ENCODE results near the gene TTYH3.

TTYH3 gene

DNA sequence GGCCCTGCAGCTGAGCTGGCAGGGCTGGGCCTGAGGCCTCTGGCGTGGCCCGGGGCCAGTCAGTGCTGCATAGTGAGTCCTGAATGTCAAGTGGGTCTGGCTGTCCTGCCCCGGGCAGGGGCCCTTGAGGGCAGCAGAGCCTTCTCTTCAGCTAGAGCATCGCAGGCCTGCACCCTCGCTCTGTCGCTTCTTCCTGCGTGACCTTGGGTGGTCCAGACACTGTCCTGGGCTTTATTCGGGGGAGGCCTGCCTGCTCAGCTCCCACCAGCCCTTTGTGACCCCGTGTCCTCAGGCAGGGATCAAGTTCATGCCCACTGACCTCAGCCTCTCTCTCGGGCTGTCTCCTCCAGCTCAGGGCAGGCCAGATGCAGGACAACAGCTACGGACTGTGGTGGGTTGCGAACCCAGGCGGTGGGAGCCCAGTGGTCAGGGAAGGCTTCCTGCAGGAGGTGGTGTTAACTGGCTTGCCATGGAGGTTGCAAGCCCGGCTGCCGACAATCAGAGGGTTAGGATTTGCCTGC is 3.4 kb downstream of the TTYH3 start:
- DNase-seq (ENCODE audit: low read depth, low spot score), result no peak

DNA sequence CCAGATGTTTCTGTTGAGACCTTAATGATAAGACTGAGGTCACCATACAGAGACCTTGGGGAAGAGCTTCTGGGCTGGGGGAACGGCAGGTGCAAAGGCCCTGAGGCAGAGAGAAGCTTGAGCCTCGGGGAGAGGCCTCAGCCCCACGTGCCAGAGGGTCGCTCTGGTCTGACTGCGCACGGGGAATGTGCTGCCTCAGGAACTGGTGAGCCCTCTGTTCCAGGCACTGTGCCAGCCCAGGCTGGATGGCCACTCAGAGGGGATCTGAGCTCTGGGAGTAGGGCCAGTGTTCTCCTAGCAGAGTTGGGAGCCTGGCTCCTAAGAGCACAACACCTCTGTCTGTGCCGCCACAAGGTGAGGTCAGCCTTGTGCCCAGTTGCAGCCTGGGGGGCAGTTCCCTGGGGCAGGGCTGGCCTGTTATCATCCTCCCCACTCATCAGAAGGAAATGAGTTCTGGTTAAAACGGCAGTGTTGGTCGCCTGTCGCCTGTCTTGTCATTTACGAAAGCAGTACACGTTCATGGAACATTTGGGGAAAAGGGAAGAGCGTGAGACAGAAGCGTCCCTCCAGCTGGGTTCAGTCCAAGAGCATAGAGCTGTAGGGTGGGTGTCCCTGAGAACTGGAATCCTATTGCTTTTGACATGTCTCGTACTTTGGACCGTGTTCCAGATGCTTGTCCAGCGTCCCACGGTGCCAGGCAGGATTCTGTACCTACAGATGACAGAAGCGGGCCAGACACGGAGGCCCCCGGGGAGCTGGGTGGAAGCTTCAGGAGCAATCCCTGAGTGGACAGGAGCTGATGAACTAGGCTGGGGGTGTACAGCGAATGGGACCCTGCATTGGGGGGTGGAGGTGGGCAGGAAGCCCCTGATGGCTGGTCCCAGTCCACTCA is 4.3 kb downstream of the TTYH3 start:
- no peak for DNase-seq (ENCODE audit: low read depth, low spot score)

DNA sequence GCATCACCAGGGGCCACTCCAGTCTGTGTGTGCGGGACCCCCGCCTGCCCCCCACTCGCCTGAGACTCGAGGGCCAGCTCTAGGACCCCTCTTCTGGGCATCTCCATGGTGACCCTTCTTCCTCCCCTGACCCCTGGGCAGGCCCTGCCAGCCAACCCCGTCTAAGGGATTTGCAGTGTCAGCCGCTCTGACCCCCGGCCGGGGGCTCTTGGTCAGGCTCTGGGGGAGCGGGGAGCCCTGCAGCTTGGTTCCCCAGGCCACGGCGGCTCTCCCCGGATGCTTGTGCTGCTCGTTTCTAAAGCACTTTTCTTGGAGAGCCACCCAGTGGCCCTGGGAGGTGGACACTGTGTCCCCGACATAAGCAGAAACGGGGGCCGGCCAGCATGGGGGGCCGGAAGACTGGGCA is 5.3 kb downstream of the TTYH3 start:
- no peak for DNase-seq (ENCODE audit: low read depth, low spot score)

DNA sequence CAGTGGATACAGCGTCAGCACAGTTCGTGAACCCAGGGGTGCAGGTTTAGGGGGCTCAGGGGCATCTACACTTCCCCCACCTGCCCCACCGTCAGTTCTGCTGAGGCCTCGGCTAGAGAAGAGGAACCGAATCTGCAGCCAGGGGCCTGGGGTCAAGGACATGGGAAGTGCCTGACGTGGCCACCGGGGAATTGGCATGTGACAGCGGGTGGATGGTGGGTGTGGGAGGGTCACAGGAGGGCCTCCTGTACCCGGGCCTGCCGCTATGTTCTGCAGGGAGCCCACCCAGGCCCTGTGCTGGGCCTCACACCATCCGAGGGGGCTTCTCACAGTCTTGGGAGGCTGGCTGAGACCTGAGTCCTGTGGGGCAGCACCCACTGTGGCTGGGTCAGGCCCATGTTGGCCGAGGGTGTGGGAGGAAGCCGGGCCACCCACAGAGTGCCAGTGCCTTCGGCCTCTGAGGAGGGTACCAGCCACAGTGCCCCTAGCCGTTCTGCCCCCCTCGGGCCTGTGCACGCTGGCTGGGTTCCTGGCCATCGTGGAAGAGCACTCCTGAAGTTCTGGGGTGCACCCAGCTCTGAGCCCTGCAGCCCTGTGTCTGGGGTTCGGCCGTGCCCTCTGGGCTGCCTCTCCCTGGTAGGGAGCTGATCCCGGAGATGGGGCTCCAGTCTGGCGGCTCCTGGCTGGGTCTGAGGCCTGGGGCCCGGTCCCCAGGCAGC is 5.9 kb downstream of the TTYH3 start:
- no peak for DNase-seq (ENCODE audit: low read depth, low spot score)

DNA sequence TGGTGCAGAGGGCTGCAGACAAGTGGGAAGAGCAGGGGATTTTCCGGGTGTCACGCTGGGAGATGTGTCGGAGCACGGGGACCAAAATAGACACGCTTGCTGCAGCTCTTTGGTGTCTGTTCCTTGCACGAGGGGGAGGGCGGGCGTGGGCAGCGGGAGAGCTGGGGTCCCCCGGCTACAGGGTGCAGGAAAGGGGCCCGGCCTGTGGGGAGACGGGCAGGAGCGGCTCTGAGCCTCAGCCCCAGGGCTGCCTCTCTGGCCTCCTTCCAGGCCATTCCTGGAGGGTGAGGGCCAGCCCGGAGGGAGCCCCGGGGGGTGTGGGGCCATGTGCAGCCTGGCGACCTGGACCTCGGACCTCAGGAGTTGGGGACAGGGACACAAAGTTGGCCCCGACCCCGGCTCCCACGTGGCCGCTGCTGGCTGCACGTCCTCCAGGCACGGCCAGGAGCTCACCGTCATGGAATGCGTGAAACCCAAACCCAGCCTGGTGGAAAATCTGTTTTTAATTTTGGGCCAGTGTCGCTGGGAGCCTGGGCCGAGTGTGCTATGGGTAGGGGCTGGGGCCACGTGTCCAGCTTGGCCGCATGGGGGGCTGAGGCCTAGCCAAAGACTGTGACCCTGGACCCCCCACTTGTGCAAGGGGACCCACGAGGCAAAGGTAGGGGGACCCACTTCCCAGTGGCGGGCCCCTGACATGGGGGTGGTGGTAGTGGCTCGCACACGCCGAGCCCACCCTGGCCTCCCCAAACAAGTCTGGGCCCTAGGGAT is 6.6 kb downstream of the TTYH3 start:
- no peak for DNase-seq (ENCODE audit: low read depth, low spot score)

DNA sequence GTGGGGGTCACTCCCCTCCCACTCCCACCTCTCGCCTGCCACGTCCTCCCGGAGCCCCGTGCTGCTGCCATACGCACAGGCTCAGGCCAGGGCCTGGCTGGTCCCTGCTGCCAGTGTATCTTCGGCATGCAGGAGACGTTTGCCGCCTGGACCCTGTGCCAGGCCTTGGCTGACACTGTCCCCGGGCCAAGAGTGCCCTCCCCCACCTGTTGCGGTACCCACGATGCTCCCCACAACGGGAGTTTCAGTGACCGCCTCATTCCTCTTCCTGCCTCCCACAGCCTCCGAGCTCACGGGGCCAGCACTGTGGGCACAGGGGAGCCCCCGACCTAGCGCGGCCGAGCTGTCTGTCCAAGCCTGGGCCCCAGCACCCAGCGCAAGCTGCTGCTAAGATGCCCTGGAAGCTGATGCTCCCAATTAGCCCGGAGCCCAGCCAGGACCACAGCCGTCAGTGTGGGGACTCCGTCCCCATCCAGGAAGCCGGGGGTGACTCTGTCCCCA is 7.4 kb downstream of the TTYH3 start:
- no peak for DNase-seq (ENCODE audit: low read depth, low spot score)

DNA sequence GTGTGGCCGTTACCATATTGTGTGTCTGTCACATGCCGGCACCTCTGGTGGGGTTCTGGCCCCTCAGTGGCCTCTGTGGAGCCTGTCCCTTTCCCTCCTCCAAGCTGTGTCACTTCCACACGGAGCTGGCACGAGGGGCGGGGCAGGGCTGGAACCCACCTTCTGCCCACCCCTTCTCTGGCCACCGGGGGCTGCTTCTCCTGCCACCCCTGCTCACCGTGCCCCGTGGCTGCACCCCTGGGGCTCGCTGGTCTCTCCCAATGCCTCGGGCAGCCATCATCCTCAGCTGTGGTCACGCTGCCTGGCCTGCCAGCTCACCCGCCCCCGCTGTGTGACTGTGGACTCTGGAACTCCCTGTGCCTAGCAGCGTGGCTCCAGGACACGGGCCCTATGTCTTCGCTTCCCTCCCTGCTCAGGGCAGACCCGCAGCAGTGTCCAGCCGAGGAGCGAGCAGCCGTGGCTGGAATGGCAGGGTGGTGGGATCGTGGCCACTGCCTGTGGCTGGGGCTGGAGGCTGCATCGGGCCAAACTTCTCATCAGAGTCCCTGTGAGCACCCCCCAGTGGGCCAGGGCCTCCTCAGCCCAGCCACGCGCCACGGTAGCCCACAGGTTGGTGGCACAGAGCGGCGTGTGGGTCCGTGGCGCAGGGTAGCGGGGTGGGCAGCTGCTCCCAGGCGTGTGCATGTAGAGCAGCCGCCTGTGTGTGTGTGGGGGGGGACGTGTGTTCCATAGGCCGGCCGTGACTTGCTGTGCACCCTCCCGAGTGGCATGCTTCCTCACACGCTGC is 8.1 kb downstream of the TTYH3 start:
- no peak for DNase-seq (ENCODE audit: low read depth, low spot score)

DNA sequence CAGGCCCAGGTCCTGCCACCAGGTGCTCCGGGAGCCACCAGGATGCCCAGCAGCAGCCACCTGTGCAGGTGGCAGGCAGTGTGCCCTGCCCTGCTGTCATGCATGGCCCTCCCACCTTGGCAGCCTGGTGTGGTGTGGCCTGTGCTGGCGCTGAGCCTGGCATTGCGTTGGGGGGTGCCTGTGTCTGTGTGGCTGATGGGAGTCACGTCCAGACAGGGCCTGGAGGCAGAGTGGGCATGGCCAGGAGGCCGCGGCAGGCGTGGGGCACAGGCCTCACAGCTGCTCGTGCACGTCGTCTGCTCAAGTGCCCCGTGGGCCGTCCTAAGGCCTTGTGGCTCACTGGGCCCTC is 8.7 kb downstream of the TTYH3 start:
- DNase-seq (ENCODE audit: low read depth, low spot score), result no peak

DNA sequence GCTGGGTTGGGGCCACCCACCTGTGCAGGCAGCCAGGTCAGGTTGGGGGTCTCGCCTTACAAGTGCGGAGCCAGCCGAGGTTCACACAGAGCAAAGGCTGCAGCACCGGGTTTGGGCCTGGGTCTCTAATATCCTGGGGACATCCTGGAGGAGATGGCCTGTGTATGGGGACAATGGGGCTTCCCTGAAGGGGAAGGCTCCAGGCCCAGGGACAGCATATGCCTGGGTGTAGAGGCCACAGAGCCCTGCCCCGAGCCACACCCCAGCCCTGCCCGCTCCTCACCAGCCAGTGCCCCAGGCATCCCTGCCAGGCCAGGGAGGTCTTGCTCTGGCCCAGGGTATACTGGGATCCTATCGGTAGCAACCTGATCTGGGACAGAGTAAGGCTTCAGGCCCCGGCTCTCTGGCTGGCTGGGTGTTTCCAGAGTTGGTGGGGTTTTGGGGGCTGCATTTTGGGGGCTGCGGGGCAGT is 9.1 kb downstream of the TTYH3 start:
- DNase-seq (ENCODE audit: low read depth, low spot score), result no peak

DNA sequence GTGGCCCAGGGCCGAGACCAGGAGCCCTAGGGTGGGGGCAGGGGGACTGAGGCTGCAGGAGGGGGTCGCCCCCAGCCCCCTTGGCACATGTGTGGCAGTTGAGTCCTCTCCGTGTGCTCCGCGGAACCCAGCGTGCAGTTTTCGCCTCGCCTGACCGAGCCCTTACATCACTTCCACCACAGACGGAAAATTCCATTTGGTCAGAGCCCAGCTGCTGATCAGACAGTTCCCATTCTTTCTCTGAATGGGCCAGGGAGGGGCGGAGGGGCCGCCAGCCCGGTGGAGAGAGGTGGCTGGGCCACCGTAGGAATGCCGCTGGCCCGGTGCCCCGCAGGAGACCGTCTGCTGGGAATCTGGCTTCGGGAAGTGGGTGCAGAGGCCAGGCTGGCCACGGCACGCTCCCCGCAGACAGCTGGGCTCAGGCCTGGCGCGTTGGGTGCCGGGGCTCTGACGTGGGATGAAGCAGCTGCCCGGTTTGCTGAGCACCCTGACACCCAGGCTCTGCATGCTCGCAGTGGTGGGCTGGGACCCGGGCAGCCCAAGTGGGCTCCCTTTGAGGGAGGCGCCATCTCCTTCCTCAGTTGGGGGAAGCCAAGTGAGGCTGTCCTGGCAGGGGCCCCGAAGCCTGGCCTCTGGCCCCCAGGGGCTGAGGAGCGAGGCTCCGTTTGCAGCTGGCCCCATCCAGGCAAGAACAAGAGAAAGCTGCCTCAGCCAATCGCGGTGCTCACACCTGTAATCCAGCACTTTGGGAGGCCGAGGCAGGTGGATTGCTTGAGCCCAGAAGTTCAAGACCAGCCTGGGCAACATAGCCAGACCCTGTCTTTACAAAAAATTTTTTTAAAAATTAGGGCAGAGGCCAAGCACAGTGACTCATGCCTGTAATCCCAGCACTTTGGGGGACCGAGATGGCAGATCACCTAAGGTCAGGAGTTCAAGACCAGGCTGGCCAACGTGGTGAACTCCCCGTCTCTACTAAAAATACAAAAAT is 9.9 kb downstream of the TTYH3 start:
- no peak for DNase-seq (ENCODE audit: low read depth, low spot score)

DNA sequence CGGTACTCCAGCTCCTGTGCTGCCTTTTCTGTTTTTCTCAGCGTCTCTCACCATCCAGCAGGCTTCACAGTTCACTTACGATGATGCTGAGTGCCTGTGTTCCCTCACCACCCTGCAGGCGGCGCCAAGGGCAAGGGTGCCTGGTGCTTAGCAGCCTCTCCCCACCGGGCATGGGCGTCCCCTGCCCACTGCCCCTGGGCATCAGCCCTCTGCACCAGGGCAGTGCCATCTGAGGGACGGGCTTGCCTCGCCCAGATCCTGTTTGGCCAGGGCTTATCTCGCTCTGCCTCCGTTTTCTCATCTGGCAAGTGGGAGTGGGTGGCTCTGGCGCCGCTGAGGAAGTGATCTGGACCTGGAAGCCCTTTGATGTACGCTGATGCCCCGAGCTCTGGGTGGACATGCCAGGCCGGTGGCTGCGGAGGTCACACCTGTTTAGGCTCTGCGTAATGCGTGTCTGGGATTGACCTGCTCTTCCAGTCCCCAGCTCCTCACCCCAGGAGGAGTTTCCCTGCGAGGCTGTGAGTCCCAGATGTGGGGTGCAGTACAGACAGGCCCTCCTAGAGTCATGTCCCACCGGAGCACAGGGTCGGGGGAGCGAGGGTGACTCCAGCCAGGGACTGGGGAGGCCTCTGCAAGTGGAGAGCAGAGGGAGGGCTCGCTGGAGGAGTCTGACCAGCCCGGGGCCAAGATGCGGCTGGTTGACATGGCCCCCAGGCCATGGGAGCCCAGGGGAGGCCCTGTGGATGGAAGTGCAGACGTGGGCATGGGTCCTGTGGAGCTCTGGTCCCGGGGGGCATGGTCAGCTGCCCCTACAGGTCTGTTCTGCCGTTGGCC is 11.8 kb downstream of the TTYH3 start:
- DNase-seq (ENCODE audit: low read depth, low spot score), result no peak

DNA sequence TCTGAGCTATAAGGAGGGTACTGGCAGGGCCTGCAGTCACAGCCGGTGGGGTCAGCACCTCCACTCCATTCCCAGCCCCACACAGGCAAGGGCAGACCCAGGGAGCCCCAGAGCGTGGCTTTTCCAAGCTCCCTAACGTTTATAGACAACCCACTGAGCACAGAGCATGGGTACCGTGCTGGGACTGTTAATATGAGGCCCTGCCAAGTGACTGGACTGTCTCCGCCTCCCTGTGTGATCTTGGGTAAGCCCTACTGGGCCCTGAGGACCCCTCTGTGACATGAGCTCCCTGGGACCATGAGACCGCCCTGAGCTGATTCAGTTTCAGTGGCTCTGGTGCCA is 12.4 kb downstream of the TTYH3 start:
- no peak for DNase-seq (ENCODE audit: low read depth, low spot score)

DNA sequence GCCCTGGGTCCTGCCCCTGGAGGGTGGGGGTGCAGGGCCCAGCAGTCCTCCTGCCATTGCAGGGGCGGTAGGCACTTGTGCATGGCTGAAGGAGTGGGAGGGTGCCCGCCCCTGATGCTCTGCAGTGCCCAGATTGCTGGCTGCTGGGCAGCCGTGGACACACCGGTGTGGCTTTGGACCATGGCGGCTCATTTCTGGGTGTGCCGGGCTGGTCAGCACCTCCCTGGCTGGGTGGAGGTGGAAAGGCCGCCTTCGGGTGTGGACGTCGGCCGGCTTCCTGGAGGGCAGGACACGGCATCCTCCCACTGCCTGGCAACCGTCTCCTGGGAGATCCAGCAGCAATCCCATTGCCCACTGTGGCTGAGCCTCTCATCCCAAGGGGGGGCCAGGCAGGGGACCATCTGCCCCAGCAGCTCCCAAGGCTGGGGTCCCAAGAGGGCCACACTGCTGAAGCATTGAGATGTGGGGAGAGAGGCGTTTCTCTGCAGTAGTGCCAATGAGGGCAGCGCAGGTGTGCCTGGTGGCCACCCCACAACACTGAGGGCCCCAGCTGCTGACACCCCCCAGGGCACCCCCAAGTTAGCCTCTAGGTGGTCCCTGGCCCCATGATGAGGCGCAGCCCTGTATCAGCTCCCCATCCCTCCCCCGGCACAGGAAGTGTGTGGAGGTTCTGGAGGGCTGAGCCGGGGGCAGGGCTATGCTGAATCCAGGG is 12.9 kb downstream of the TTYH3 start:
- no peak for DNase-seq (ENCODE audit: low read depth, low spot score)

DNA sequence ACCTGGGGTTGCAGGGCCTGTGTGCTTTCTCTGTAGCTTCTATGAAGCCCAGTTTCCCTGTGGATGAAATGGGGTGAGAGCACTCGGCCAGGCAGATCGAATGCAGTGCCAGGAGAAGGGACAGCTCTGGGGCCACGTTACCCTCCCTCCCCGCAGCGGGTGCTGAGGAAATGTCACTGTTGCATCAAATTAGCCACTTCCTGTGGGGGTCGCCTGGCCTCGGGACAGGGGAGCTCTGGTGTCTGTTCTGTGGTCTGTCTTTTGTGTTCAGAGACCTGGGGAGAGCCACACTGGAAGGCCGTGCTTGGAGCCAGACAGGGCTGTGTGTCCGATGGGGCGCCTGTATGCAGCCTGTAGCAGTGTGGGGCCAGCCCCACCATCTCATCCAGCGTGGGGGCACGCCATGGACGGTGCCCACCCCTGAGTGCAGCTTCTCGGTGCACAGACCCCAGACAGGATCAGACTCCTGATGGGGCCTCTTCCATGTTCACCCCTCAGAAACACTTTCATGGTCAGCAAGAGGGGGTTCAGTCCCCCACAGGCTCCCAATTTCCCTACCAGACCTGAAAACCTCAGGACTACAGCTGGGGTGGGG is 13.6 kb downstream of the TTYH3 start:
- no peak for DNase-seq (ENCODE audit: low read depth, low spot score)

DNA sequence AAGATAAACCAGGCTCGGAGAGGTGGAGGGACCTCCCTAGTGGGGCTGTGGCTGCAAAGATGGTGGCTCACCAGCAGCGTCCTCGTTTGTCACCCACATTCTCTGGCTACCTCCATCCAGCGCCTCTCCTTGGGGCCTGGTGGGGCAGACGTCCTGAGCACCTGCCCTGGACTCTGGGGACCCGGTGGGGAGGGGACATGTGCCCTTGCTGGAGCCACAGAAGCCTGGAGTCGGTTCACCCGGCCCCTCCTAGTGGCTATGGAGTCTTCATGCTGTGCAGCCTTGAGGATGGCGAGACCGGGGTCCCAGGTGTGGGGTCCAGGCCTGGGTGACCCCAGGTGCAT is 14.5 kb downstream of the TTYH3 start:
- DNase-seq (ENCODE audit: low read depth, low spot score), result no peak

DNA sequence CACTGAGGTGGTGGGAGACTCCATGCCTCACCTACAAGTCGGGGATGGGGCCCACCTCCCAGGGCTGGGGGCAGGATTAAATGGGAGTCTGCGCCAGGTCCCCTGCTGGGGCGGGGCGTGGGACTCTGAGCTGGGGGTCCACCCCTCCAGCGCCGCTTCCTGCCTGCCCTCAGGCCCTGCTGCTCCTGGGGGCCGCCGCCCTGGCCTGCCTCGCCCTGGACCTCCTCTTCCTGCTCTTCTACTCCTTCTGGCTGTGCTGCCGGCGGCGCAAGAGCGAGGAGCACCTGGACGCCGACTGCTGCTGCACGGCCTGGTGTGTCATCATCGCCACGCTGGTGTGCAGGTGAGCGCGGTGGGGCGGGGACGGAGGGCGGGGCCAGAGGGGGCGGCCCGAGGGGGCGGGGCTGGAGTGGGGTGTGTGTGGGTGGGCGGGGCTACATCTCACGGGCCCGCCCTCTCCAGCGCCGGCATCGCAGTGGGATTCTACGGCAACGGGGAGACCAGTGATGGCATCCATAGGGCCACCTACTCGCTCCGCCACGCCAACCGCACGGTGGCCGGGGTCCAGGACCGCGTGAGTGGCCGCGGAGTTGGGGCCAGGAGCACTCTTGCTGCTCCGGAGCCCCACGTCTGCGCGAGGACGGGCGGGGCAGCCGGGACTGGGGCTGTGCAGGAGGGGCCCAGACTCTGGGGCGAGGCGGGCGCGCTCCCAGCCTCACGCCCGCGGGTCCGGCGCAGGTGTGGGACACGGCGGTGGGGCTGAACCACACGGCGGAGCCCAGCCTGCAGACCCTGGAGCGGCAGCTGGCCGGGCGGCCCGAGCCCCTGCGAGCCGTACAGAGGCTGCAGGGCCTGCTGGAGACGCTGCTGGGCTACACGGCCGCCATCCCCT is 15.1 kb downstream of the TTYH3 start:
- no peak for DNase-seq (ENCODE audit: low read depth, low spot score)

DNA sequence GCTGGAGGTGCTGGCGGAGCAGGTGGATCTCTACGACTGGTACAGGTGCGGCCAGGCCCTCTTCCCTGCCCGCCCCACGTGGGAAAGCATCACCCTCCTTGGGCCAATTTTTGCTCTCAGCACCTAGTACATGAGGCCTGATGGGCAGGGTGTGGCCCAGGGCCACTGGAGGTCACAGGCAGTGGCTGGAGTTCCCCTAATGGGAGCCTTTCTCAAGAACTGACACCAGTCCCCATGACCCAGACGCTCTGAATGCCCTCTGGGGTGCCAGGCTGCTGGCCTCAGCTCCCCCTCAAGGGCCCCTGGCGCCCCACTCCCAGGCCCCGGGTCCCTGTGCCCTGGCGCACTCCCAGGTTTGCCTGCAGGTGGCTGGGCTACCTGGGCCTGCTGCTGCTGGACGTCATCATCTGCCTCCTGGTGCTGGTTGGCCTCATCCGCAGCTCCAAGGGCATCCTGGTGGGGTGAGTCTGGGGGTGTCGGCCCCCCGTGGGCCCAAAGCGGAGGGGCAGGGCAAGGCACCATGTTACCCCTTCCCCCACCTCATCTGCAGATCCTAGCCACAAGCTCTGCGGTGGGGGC is 15.9 kb downstream of the TTYH3 start:
- DNase-seq (ENCODE audit: low read depth, low spot score), result no peak

All from activated naive CD8-positive, alpha-beta T cell treated with anti-CD3 and anti-CD28 coated beads, Interleukin-2, amount 50 U/mL, for 16 hours (primary cell).